H7 (cell line): ENCODE data around the gene PLXNB2. TPM values are rescaled to one million over a fixed set of nuclear protein-coding genes. Genes with fewer than 3 reads are reported as not detected.

Experiments used
- DNase-seq: peaks from one replicate; pipeline ENCODE4 v3.0.0; 2012
- H3K27me3 ChIP-seq: 2 replicates; pipeline ENCODE4 v1.6.0; 2011; ENCODE audit warnings: mild to moderate bottlenecking, low read length; ENCODE audit not compliant: control insufficient read depth, insufficient read depth
- H3K36me3 ChIP-seq: replicated peaks from 2 replicates; pipeline ENCODE4 v1.5.1; 2011; ENCODE audit warnings: low read length; ENCODE audit not compliant: control insufficient read depth, insufficient read depth
- H3K4me3 ChIP-seq: 2 replicates; pipeline ENCODE4 v1.5.1; 2011; ENCODE audit warnings: low read depth, mild to moderate bottlenecking, control low read depth, low read length, moderate library complexity; ENCODE audit not compliant: insufficient read depth
- total RNA-seq: library from RNA; depleted of rRNA; stranded (reverse); fragments of >200 nt; shearing (Covaris generic); gene quantifications from 2 replicates; pipeline ENCODE4 v1.2.3, GENCODE V29; 2014

PLXNB2 gene
- total RNA-seq, 1 experiment from 2014 or later, result 33.4 TPM

DNA sequence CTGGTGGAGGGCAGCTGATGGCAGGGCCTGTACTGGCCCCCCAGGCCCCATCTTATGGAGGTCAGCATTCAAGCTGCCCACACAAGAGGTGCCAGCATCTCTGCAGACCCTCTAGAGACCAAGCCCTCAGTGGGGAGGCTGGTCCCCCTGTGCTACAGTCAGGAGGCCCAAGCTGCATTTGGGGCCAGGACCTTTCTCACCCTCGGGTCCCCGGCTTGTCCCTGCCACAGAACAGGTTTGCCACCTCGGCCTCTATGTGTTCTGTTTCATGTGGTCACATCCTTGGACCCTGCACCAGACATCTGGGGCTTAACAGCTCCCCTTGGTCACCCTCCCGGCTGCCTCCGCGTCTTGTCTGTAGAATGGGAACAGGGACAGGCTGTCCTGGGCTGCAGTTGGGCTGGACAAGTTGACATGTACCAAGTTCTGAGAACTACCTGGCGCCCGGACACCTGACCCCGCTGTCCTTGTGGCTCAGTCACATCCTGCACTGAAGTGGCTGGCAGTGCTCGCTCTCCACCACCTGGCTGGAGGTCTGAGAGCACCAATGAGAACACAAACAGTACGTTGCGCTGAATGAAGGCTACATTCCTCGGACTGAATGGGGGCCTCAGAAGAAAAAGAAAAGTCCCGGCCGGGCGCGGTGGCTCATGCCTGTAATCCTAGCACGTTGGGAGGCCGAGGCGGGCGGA lies 2.7 kb upstream of the PLXNB2 start:
- peaks cover 6% of the 10 kb centered on the region; the same call in 1 of the 2 replicates for H3K27me3 ChIP-seq
- DNase-seq, result no peak
- no peak overlapping the region for H3K4me3 ChIP-seq
- no peaks in the 10 kb centered on the region for H3K36me3 ChIP-seq

DNA sequence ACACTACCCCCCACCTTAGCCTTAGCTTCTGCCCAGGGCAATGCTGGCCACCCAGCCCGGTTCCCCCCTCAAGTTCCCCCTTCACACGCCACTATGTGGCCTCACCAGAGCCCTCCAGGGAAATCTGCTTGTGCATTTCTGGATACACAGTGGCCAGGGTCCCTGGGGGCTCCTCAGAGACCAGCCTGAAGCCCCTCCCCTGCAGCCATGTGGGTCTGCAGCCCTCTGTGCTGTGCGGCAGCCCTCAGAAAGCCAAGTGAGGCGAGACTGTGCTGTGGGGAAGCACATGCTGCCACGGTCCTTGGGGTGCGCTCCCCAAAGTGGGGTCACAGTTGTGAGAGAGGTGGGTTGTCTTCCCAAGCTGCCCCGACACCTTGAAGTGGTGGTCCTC lies 2.1 kb upstream of the PLXNB2 start:
- H3K4me3 ChIP-seq, result no peak overlapping the region
- H3K36me3 ChIP-seq, result no peaks in the 10 kb centered on the region
- H3K27me3 ChIP-seq, result peaks cover 6% of the 10 kb centered on the region; the same call in 1 of the 2 replicates
- DNase-seq, result no peak

DNA sequence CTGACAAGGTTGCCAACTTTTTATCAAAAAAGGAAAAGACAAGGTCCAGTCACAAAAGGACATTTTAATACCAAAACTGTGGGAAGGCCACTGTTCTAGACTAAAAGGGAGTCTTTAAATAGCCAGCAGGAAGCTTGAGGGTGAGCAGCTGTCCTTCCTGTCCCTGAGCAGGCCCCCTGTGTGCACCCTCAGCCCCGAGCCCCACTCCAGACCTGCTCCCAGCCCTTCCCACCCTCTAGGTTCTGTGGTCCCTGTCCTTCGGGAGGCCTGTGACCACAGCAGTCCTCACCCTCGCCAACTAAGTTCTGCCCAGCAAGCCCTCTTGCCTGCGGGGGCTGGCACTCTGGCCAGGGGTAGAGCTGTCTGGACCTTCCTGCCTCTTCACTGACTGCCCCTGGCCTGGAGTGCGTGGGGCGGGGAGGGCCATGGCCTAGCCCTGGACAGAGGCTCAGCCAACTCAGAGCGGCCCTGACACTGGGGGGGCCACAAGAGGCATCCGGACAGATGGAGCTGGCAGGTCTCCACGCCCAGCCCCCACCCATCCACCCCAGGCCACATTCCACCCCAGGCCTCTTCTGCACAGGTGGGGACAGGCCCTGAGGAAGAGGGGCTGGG lies 1.6 kb upstream of the PLXNB2 start:
- Histone ChIP-seq H3K36me3 (no peaks in the 10 kb centered on the region), H3K4me3 (no peak overlapping the region), H3K27me3 (peaks cover 6% of the 10 kb centered on the region; the same call in 1 of the 2 replicates)
- no peak for DNase-seq

DNA sequence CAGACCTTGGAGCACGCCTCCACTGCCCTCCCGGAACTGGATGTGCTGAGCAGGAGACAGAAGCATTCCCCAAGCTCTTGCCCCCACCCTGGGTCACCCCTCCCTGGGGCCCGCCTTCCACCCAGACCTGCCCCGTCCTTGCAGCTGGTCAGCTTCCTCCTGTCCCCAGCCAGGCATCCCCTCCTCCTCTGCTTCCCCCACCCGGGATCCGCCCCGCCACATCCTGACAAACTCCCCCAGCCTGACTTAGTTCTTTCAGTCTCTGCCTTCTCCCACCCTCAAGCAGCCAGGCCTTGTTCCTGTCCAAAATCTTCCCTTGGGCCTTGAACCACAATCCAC lies 1.1 kb upstream of the PLXNB2 start:
- H3K36me3 ChIP-seq, result no peaks in the 10 kb centered on the region
- DNase-seq, result no peak
- H3K4me3 ChIP-seq, result no peak overlapping the region

DNA sequence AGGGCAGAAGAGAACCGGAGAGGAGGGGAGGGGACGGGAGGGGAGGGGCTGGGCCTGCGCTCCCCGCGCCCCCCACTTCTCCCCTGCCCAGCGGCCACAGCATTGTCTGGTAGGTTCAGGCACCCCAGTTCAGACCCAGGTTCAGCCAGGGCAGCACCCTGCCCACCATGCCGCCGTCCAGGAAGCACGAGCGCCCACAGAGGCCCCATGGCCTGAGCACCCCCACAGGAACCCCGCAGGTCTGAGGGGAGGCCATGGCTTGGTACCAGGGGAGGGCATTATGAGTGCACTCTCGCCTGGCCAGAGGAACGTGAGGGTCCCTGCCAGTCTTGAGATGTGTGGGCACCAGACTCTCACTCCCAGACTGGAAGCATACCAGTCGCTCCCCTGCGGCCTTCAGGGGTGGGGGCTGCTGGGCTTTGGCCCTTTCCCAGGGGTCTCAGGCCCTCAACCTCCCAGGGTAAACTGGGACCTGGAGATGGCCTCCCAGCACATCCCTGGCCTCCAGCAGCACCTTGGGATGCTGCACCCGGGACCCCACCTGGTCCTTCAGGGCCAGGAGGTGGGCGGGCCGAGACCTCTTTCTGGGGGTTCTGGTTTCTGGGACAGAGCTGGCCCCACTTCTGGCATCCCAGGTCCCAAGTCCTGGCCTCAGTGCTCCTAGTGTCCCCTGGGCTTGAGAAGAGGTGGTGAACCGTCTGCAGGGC lies 597 bp upstream of the PLXNB2 start:
- H3K36me3 ChIP-seq, result no peaks in the 10 kb centered on the region
- H3K27me3 ChIP-seq, result peaks cover 6% of the 10 kb centered on the region; the same call in 1 of the 2 replicates
- no peak overlapping the region for H3K4me3 ChIP-seq
- peak; percentile 87 for DNase-seq

More for the DNA sequence above, 1.1 kb upstream of the PLXNB2 start:
- peaks cover 6% of the 10 kb centered on the region; the same call in 1 of the 2 replicates for H3K27me3 ChIP-seq

DNA sequence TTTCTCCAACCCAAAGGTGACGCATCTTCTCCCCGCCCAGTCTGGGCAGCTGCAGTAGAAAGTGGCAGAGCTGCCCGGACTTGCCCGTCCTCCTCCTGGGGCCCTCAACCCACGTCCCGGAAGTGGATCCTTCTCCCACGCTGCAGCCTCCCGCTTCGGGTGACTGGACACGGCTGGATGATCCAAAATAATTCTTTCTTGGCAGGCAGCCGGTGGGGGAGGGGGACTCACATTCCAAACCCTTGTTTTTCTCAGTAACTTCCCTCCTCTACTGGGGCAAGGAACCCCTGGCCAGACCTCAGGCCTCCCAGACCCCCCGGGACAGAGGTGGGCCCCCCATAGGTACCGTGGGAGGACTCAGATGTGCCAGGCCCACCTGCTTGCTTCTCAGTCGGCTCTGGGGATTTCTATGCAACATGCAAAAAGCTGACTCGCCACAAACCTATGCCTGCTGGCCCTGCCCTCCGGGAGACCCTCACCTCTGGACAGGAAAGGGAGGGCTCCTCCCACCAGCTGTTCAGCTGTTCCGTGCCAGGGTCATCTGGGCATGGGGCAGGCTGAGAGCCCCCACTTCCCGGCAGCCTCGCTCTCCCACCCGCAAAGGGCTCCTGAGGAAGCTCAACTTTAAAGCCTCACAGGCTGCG lies 1.4 kb downstream of the PLXNB2 start:
- Histone ChIP-seq H3K4me3 (peak overlapping the region; percentile 9; the same call in 1 of the 2 replicates), H3K36me3 (no peaks in the 10 kb centered on the region), H3K27me3 (peaks cover 6% of the 10 kb centered on the region; the same call in 1 of the 2 replicates)
- DNase-seq, result no peak

DNA sequence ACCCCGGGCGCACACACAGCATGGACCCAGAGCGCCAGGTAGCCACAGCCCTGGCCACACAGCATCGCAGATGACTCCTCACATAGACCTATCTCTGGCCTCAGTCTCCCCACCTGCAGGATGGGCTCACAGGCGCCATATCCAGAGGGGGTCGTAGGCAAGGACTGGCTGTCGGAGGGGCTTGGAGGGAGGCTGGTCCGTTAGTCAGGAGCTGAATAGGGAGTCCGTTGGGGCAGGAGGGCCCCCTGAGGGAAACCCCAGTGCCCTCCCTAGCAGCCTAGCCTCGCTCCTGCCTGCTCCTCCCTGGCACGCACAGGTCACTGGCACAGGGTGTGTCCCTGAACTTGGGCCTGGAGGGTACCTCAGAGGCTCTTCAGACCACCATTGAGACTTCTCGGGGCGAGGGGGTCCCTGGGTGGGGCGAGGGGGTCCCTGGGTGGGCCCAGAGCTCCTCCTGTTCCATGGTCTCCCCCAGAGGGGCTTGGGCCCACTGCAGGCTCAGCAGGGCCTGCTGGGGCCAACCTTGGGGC lies 2.0 kb downstream of the PLXNB2 start:
- DNase-seq, result no peak
- Histone ChIP-seq H3K36me3 (no peaks in the 10 kb centered on the region), H3K27me3 (peaks cover 6% of the 10 kb centered on the region; the same call in 1 of the 2 replicates), H3K4me3 (no peak overlapping the region)

DNA sequence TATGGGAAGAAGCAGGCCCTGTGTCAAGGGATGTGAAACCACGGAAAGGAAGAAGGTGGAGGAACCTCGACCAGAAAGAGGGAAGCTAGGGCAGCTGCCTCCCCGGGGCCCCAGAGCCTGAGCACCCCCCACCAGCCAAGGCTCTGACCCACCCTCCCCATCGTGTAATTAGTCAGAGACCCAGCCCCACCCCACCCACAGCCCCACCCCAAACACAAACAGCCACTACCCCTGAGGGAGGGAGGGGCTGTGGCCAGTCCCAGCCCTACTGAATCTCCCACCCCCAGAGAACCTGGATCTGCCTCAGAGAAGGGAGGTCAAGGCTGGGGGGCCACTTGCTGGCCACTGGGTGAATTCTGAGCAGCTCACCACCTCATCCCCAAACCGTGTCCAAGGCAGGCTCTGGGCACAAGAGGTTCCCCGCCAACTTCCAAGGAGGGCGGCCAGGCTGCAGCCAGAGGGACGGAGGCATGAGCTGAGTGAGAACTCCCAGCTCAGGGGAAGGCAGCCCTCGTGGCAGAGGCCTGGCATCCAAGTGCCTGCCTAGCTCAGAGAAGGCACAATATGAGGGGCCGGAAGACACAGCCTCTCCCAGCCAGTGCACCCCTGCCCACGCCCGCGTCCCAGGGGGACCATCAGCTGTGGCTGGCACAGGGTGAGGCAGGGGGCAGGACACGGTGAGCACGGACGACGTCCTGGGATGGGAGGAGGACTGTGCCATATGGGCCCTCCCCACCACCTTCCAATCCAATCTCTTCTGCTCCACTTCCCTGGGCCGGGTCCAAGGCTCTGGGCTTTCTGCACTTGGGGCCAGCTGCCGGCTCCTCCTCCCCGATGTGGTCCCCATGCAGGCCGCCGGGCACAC lies 2.7 kb downstream of the PLXNB2 start:
- Histone ChIP-seq H3K27me3 (peaks cover 6% of the 10 kb centered on the region; the same call in 1 of the 2 replicates), H3K36me3 (no peaks in the 10 kb centered on the region), H3K4me3 (no peak overlapping the region)
- no peak for DNase-seq

DNA sequence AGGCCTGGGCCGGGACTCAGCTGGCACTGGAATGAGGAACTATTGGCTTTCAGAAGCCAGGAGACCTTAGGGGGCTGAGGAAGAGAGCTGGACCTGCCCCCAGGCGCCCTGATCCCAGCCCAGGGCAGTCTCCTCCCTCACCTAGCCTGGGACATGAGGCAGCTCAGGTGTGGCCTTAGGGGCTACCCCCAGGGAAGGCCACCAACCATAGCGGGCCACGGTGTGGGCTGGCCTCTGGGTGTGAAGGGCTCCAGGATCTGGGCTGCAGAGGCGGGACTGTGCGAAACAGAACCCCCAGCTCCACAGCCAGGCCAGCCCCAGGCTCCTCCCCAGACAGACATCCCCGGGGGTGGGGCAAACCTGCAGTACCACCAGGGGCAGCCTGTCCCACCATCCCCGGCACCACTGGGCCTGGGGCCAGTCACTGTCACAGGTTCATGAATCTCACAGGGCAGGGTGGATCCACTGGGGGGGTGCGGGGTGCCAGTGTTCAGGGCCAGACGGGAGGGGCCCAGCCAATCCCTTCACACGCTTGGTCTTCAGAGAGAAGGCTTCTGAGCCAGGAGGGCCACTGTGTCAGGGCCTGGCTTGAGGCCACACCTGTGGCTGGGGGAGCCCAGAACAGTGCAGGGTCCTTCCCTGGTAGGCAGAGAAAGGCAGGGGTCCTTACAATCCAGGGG lies 3.5 kb downstream of the PLXNB2 start:
- H3K36me3 ChIP-seq, result no peaks in the 10 kb centered on the region
- no peak overlapping the region for H3K4me3 ChIP-seq
- peak; percentile 93 for DNase-seq
- H3K27me3 ChIP-seq, result peaks cover 7% of the 10 kb centered on the region; the same call in 1 of the 2 replicates

DNA sequence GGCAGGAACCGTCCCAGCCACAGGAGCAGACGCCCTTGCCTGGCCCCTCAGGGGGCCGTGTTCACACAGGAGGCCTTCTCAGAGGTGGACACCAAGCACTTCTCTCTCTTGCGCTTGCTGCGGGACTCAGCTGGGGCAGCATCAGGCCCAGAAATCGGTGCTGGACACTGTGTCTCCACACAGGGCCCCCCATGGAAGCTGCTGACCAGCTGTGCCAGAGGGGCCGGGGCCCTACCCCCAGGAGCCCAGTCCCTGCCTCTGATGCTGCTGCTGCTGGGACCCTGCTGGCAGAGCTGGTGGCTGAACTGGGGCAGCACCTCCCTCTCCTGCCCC lies 4.0 kb downstream of the PLXNB2 start:
- no peaks in the 10 kb centered on the region for H3K36me3 ChIP-seq
- H3K27me3 ChIP-seq, result peaks cover 7% of the 10 kb centered on the region; the same call in 1 of the 2 replicates
- H3K4me3 ChIP-seq, result no peak overlapping the region
- DNase-seq, result no peak

DNA sequence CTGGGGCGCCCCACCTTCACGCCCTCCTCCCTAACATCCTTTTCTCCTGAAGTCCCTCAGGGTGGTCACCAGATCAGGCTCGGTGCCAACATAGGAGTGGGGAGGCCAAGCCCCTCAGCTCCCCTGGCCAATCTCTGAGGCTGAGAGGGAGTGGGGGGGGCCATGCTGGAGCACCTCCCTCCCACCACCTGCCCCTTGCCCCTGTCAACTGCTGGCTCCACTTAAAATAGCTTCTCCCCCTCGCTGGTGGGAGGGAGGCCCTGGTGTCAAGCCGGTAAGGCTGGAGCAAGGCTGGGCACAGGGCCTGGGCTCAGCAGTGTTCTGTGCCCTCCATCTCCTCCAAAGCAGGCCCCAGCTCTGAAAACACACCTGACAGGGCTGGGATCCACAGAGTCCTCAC lies 4.9 kb downstream of the PLXNB2 start:
- DNase-seq, result no peak
- Histone ChIP-seq H3K36me3 (no peaks in the 10 kb centered on the region), H3K27me3 (peaks cover 7% of the 10 kb centered on the region; the same call in 1 of the 2 replicates), H3K4me3 (no peak overlapping the region)

DNA sequence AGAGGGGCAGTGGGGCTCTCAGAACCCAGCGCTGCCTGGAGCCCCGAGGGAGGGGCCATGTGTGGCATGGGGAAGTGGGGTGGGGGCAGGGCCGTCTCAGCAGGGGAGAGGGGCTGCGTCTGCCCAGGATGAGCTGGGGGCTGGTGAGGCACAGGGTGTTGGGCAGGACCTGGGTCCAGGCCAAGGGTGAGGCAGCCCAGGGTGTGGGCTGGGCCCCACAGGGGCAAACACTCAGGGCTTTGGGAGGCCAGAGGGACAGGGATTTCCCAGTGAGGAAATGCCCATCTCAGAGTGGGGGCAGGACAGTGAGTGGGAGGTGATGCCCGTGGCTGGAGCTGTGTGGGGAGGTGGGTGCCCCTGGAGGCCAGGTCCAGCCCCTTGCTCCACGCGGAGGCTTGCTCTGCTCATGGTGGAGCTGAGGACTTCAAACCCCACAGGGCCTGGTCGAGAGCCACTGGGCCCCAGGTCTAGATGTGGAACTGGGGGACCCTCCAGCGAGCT lies 5.4 kb downstream of the PLXNB2 start:
- Histone ChIP-seq H3K27me3 (peaks cover 7% of the 10 kb centered on the region; the same call in 1 of the 2 replicates), H3K4me3 (no peak overlapping the region), H3K36me3 (no peaks in the 10 kb centered on the region)
- no peak for DNase-seq

DNA sequence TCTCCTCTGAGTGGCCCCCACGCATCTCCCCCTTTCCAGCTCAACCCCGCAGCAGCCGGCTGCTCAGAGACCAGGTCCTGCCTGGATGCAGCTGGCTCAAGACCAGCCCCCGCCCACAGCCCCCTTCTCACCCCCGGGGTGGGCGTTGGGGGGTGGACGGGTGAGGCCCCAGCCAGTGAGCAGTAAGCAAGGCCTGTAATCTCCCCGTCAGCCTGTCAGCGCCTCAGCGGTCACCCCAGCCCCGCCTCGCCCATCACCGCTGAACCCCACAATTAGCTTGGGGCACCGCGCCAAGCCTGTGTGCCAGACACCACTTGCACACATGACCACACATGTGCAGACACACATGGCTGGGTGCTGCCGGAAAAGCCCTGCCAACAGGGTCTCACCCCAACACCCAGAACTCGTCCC lies 5.9 kb downstream of the PLXNB2 start:
- Histone ChIP-seq H3K27me3 (peaks cover 4% of the 10 kb centered on the region; the same call in 1 of the 2 replicates), H3K36me3 (no peaks in the 10 kb centered on the region), H3K4me3 (no peak overlapping the region)
- DNase-seq, result no peak
